Uterus (tissue), 2 donors: ENCODE results near the gene KIF24.

ENCODE experiments used
- POLR2A ChIP-seq, 2 donors: fragments of 450-650 bp; IDR thresholded peaks; one replicate each; pipeline ENCODE4 v1.6.1; 2016; ENCODE audit warnings: antibody characterized with exemption in 2 of 2, mild to moderate bottlenecking in 1 of 2, moderate library complexity in 1 of 2
- TF ChIP-seq, protein P1 (sequence below), 4 experiments: fragments of 200-600 bp in 2 of 4; fragments of 450-650 bp in 2 of 4; sonication (generic) in 2 of 4; IDR thresholded peaks; one replicate each; pipeline ENCODE4 v1.5.1; 2016 to 2019; ENCODE audit warnings: antibody characterized with exemption in 4 of 4, mild to moderate bottlenecking in 2 of 4, moderate library complexity in 1 of 4

DNA sequence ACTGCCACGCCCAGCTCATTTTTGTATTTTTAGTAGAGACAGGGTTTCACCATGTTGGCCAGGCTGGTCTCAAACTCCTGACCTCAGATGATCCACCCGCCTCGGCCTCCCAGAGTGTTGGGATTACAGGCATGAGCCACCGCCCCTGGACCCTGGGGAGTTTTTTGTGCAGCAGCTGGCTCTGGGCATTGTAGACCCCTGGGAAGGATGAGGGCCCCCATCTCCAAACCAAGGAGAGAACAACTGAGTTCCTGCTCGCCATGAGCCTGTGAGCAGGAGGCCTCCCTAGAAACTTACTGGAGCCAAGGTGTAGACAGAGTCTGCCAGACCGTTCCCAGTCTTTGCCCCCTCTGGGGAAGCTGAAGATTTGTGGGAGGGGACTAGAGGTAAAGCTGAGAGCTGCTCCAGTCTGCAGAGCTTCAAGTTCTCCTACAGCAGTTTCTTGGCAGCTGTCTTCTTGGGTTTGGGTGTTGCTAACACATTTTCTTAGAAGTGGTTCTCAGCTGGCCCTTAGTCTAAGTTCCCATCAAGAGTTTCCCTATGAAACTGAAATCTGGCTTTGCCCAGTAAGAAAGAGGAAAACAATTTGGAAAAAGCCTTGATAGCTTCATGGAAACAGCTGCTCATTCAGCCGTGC lies 12.7 kb upstream of the KIF24 start:
- TF ChIP-seq, protein P1, sequence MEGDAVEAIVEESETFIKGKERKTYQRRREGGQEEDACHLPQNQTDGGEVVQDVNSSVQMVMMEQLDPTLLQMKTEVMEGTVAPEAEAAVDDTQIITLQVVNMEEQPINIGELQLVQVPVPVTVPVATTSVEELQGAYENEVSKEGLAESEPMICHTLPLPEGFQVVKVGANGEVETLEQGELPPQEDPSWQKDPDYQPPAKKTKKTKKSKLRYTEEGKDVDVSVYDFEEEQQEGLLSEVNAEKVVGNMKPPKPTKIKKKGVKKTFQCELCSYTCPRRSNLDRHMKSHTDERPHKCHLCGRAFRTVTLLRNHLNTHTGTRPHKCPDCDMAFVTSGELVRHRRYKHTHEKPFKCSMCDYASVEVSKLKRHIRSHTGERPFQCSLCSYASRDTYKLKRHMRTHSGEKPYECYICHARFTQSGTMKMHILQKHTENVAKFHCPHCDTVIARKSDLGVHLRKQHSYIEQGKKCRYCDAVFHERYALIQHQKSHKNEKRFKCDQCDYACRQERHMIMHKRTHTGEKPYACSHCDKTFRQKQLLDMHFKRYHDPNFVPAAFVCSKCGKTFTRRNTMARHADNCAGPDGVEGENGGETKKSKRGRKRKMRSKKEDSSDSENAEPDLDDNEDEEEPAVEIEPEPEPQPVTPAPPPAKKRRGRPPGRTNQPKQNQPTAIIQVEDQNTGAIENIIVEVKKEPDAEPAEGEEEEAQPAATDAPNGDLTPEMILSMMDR (IDR thresholded peaks at IDR 0.05), result no peak
- TF ChIP-seq POLR2A (IDR thresholded peaks at IDR 0.05), result no peak
